IMR-90 (cell line): ENCODE results near the gene HDAC9. TPM values are rescaled to one million over a fixed set of nuclear protein-coding genes. Genes with fewer than 3 reads are reported as not detected.
A peak's percentile ranks its signal among the peaks of the same experiment; 100 is the strongest.

Experiments
- ATAC-seq: fragments of 200-7000 bp; cut with Tn5 transposase; 2 replicates; pipeline ENCODE4 v1.9.1; 2020; ENCODE audit warnings: low read depth, mild to moderate bottlenecking, moderate library complexity
- BruUV-seq: library from RNA; stranded (reverse); fragments of 400-500 nt; replicated peaks from 2 replicates; lab custom pipeline; 2021; lab: Mats Ljungman, UMichigan
- CTCF ChIA-PET: fragments of 300-600 bp; formaldehyde crosslinking; extraction: SDS; loops from one replicate; lab custom pipeline; 2021; ENCODE audit warnings: antibody characterized with exemption; lab: Yijun Ruan, JAX
- POLR2A ChIA-PET: fragments of 300-600 bp; sonication (Branson Sonifier 250); formaldehyde crosslinking; loops from one replicate; lab custom pipeline; 2022; ENCODE audit warnings: antibody characterized with exemption; ENCODE audit not compliant: unreplicated experiment; lab: Charles Lee
- DNase-seq: peaks from one replicate; pipeline ENCODE4 v3.0.0; 2013
- H2AFZ ChIP-seq: replicated peaks from 2 replicates; pipeline ENCODE3; 2013; ENCODE audit warnings: low read length, mild to moderate bottlenecking; ENCODE audit not compliant: poor library complexity
- H2AK5ac ChIP-seq: 2 replicates; pipeline ENCODE4 v1.6.1; 2013; ENCODE audit warnings: low read depth, low read length, inconsistent platforms
- H2AK9ac ChIP-seq: replicated peaks from 2 replicates; pipeline ENCODE3; 2013; ENCODE audit warnings: mild to moderate bottlenecking, low read depth, low read length, moderate library complexity; ENCODE audit not compliant: poor library complexity
- H2BK120ac ChIP-seq: 2 replicates; pipeline ENCODE4 v1.6.1; 2013; ENCODE audit warnings: low read depth, low read length, inconsistent platforms
- H2BK15ac ChIP-seq: 3 replicates; pipeline ENCODE4 v1.6.1; 2013; ENCODE audit warnings: low read depth, low read length, inconsistent platforms
- H2BK20ac ChIP-seq: 2 replicates; pipeline ENCODE4 v1.6.1; 2013; ENCODE audit warnings: low read depth, mild to moderate bottlenecking, inconsistent platforms, low read length, moderate library complexity
- H2BK5ac ChIP-seq: 2 replicates; pipeline ENCODE4 v1.6.1; 2013; ENCODE audit warnings: mild to moderate bottlenecking, low read depth, low read length, inconsistent platforms; ENCODE audit not compliant: poor library complexity, severe bottlenecking
- H3K14ac ChIP-seq: replicated peaks from 2 replicates; pipeline ENCODE4 v1.6.1; 2013; ENCODE audit warnings: low read depth, low read length, inconsistent platforms
- H3K18ac ChIP-seq: 2 replicates; pipeline ENCODE4 v1.6.1; 2013; ENCODE audit warnings: low read depth, low read length, control low read depth
- H3K23ac ChIP-seq: 2 replicates; pipeline ENCODE4 v1.6.1; 2013; ENCODE audit warnings: low read depth, low read length, inconsistent platforms
- H3K27ac ChIP-seq: 2 replicates; pipeline ENCODE4 v1.5.1; 2013; ENCODE audit warnings: mild to moderate bottlenecking, control low read depth, low read length; ENCODE audit not compliant: insufficient read depth
- H3K27me3 ChIP-seq: 2 replicates; pipeline ENCODE4 v1.6.1; 2013; ENCODE audit warnings: low read length; ENCODE audit not compliant: control insufficient read depth, insufficient read depth
- H3K36me3 ChIP-seq: 2 replicates; pipeline ENCODE4 v1.6.1; 2013; ENCODE audit warnings: low read length, mixed read lengths; ENCODE audit not compliant: control insufficient read depth, insufficient read depth
- H3K4ac ChIP-seq: 2 replicates; pipeline ENCODE4 v1.6.1; 2013; ENCODE audit warnings: low read depth, low read length, inconsistent platforms
- H3K4me1 ChIP-seq: 2 replicates; pipeline ENCODE4 v1.6.1; 2013; ENCODE audit warnings: low read length, mixed read lengths; ENCODE audit not compliant: control insufficient read depth, insufficient read depth
- H3K4me2 ChIP-seq: 2 replicates; pipeline ENCODE4 v1.6.1; 2013; ENCODE audit warnings: low read depth, mild to moderate bottlenecking, control low read depth, low read length, moderate library complexity
- H3K4me3 ChIP-seq: 2 replicates; pipeline ENCODE4 v1.5.1; 2013; ENCODE audit warnings: low read depth, mild to moderate bottlenecking, control low read depth, low read length, moderate library complexity; ENCODE audit not compliant: insufficient read depth
- H3K56ac ChIP-seq: 2 replicates; pipeline ENCODE4 v1.6.1; 2013; ENCODE audit warnings: low read length, inconsistent platforms; ENCODE audit not compliant: insufficient read depth; ENCODE audit errors: extremely low read depth
- H3K79me1 ChIP-seq, 2 experiments: 2 replicates each; pipeline ENCODE4 v1.6.1; 2013; ENCODE audit warnings: low read length in 2 of 2, inconsistent platforms in 1 of 2, low read depth in 1 of 2
- H3K9ac ChIP-seq: 2 replicates; pipeline ENCODE4 v1.6.1; 2013; ENCODE audit warnings: low read depth, low read length, control low read depth
- H3K9me1 ChIP-seq: 2 replicates; pipeline ENCODE4 v1.6.1; 2013; ENCODE audit warnings: low read length, inconsistent platforms; ENCODE audit not compliant: insufficient read depth
- H3K9me3 ChIP-seq: 2 replicates; pipeline ENCODE4 v1.6.1; 2013; ENCODE audit warnings: low read length; ENCODE audit not compliant: control insufficient read depth, insufficient read depth
- H4K20me1 ChIP-seq: 2 replicates; pipeline ENCODE4 v1.6.1; 2013; ENCODE audit warnings: low read length, inconsistent platforms; ENCODE audit not compliant: insufficient read depth
- H4K5ac ChIP-seq: 2 replicates; pipeline ENCODE4 v1.6.1; 2013; ENCODE audit warnings: mild to moderate bottlenecking, low read depth, low read length, control low read depth
- H4K8ac ChIP-seq, 2 experiments: 2 replicates each; pipeline ENCODE4 v1.6.1; 2013; ENCODE audit warnings: low read depth in 2 of 2, low read length in 2 of 2, control low read depth in 1 of 2, inconsistent platforms in 1 of 2
- H4K91ac ChIP-seq: 2 replicates; pipeline ENCODE4 v1.6.1; 2013; ENCODE audit warnings: low read depth, low read length, inconsistent platforms; ENCODE audit not compliant: insufficient read depth
- BHLHE40 ChIP-seq: fragments of 150-350 bp; IDR thresholded peaks from 2 replicates; pipeline ENCODE4 v1.6.1; 2016; ENCODE audit warnings: mild to moderate bottlenecking, low read depth, low read length
- CEBPB ChIP-seq: IDR thresholded peaks from 2 replicates; pipeline ENCODE4 v1.6.1; 2012; ENCODE audit warnings: low read depth, low read length, improper control_type of control experiment
- CHD1 ChIP-seq: IDR thresholded peaks from 2 replicates; pipeline ENCODE4 v1.6.1; 2012; ENCODE audit warnings: low read depth, low read length, improper control_type of control experiment
- CTCF ChIP-seq: conservative IDR thresholded peaks from 2 replicates; pipeline ENCODE4 v1.5.1; 2012; ENCODE audit warnings: mild to moderate bottlenecking, low read depth, low read length, improper control_type of control experiment
- ELK1 ChIP-seq: fragments of 150-350 bp; IDR thresholded peaks from 2 replicates; pipeline ENCODE4 v1.6.1; 2016; ENCODE audit warnings: low read depth, mild to moderate bottlenecking, low read length, moderate library complexity, borderline replicate concordance
- FOS ChIP-seq: fragments of 150-350 bp; IDR thresholded peaks from 2 replicates; pipeline ENCODE4 v1.6.1; 2016; ENCODE audit warnings: low read depth, low read length
- MAFK ChIP-seq: IDR thresholded peaks from 2 replicates; pipeline ENCODE4 v1.6.1; 2012; ENCODE audit warnings: low read depth, low read length, improper control_type of control experiment
- MAZ ChIP-seq: IDR thresholded peaks from 2 replicates; pipeline ENCODE4 v1.6.1; 2012; ENCODE audit warnings: low read depth, mild to moderate bottlenecking, low read length, improper control_type of control experiment, moderate library complexity, borderline replicate concordance
- MXI1 ChIP-seq: IDR thresholded peaks from 2 replicates; pipeline ENCODE4 v1.6.1; 2012; ENCODE audit warnings: low read depth, mild to moderate bottlenecking, low read length, moderate library complexity, borderline replicate concordance
- NFE2L2 ChIP-seq: fragments of 150-350 bp; IDR thresholded peaks from 2 replicates; pipeline ENCODE4 v1.6.1; 2016; ENCODE audit warnings: low read depth, mild to moderate bottlenecking, low read length
- POLR2A ChIP-seq: IDR thresholded peaks from 2 replicates; pipeline ENCODE4 v1.6.1; 2012; ENCODE audit warnings: mild to moderate bottlenecking, low read depth, low read length
- RAD21 ChIP-seq: IDR thresholded peaks from 2 replicates; pipeline ENCODE4 v1.6.1; 2012; ENCODE audit warnings: low read length, improper control_type of control experiment
- RCOR1 ChIP-seq: IDR thresholded peaks from 2 replicates; pipeline ENCODE4 v1.6.1; 2012; ENCODE audit warnings: mild to moderate bottlenecking, low read length, improper control_type of control experiment; ENCODE audit not compliant: insufficient replicate concordance
- RFX5 ChIP-seq: IDR thresholded peaks from 2 replicates; pipeline ENCODE4 v1.8.0; 2012; ENCODE audit warnings: low read depth, mild to moderate bottlenecking, low read length, moderate library complexity
- SMC3 ChIP-seq: fragments of 150-350 bp; IDR thresholded peaks from 2 replicates; pipeline ENCODE4 v1.6.1; 2016; ENCODE audit warnings: low read depth, mild to moderate bottlenecking, antibody characterized with exemption, low read length, moderate library complexity
- USF2 ChIP-seq: fragments of 150-350 bp; IDR thresholded peaks from 2 replicates; pipeline ENCODE4 v1.6.1; 2017; ENCODE audit warnings: mild to moderate bottlenecking, antibody characterized with exemption, low read length, low read depth
- WGBS, 2 experiments: methylation state at CpG; one replicate each; pipeline versions ENCODE4 v1.1.5 to v1.1.7; 2013; ENCODE audit warnings: missing lambda C conversion rate in 2 of 2; ENCODE audit not compliant: insufficient read length in 1 of 2; ENCODE audit errors: extremely low coverage in 2 of 2; 5-methylcytosine and 5-hydroxymethylcytosine counted together
- dilution Hi-C: fragments of 300-500 bp; cut with HindIII; formaldehyde crosslinking; loops from one replicate; pipeline ENCODE4 v1.14.3; 2018; ENCODE audit warnings: low sequenced_read_pairs; ENCODE audit not compliant: unreplicated experiment
- in situ Hi-C: fragments of 300-500 bp; cut with MboI; formaldehyde crosslinking; loops from 3 replicates; pipeline ENCODE4 v1.14.3; 2019; ENCODE audit warnings: low sequenced_read_pairs, inconsistent platforms, mixed read lengths
- intact Hi-C: fragments of 100-400 bp; cut with micrococcal nuclease; formaldehyde crosslinking; loops from 2 replicates; pipeline ENCODE4 v1.10.0; 2022
- polyA plus RNA-seq, 3 experiments: library from polyadenylated mRNA; depleted of rRNA; stranded (reverse); fragments of >200 nt; gene quantifications; 2 replicates each; pipeline ENCODE4 v1.2.3, GENCODE V29; 2012; ENCODE audit warnings: low replicate concordance in 1 of 3
- total RNA-seq: library from RNA; depleted of rRNA; stranded (reverse); fragments of >200 nt; gene quantifications from 2 replicates; pipeline ENCODE4 v1.2.3, GENCODE V29; 2012

The HDAC9 gene
- total and polyA plus RNA-seq, 2 of the 4 experiments (the other 2 are of a cell fraction) = 4.3 to 24.7 TPM

GRCh38 chr7:18540396-18540795 is 44.8 kb downstream of the HDAC9 start:
- Histone ChIP-seq H2BK120ac (peak overlapping the region; percentile 26; the same call in 1 of the 2 replicates), H2BK5ac (peak overlapping the region; percentile 48), H3K27me3 (no peaks in the 10 kb centered on the region), H3K4me2 (no peak overlapping the region), H3K14ac (no peak overlapping the region), H2AK9ac (no peak overlapping the region), H4K91ac (no peak overlapping the region), H3K18ac (no peak overlapping the region), H3K56ac (no peak overlapping the region), H3K9me1 (0 out of 2 replicates have a peak, but pooled peaks cover 4% of the 10 kb centered on the region), H3K4me3 (no peak overlapping the region), H3K9ac (no peak overlapping the region), H2BK15ac (no peak overlapping the region), H2AK5ac (no peak overlapping the region), H3K9me3 (no peaks in the 10 kb centered on the region), H2AFZ (no peak overlapping the region), H4K8ac (no peak overlapping the region), H3K23ac (no peak overlapping the region), H3K79me1 (peaks cover 0 to 11% of the 10 kb centered on the region in 2 experiments; a peak in 2 of 4 replicates), H4K5ac (no peak overlapping the region), H3K27ac (no peak overlapping the region), H3K4ac (no peak overlapping the region), H3K36me3 (no peaks in the 10 kb centered on the region), H3K4me1 (peaks cover 7% of the 10 kb centered on the region), H4K20me1 (no peaks in the 10 kb centered on the region), H2BK20ac (no peak overlapping the region)
- intact Hi-C loops = no loop called here
- ChIA-PET CTCF (interaction anchor here (0.6 kb wide), 1 partner anchor 766 kb away, joined by 3 read pairs; no protein-coding TSS in a partner anchor), POLR2A (no interaction called here)
- in situ Hi-C loops = no loop called here
- ATAC-seq (no peak), DNase-seq (no peak)
- no CpG with 5 or more reads among the region's 1 CpG for WGBS, 2 experiments
- dilution Hi-C loops = no loop called here
- TF ChIP-seq MAZ (no peak), MXI1 (no peak), FOS (no peak), ELK1 (no peak), BHLHE40 (no peak), CHD1 (no peak), CTCF (no peak), RCOR1 (no peak), SMC3 (no peak), CEBPB (no peak), MAFK (no peak), USF2 (no peak), NFE2L2 (no peak), POLR2A (no peak), RAD21 (no peak), RFX5 (no peak)
- no TSS peak for BruUV-seq
